22Rv1 (cell line): ENCODE results near the gene TXNL1.

ENCODE experiments used
- H3K27ac ChIP-seq: fragments of 450-650 bp; 2 replicates; pipeline ENCODE4 v1.5.1; 2017
- ZFX ChIP-seq: fragments of 450-650 bp; IDR thresholded peaks from 2 replicates; pipeline ENCODE4 v1.6.1; 2017; ENCODE audit warnings: antibody characterized with exemption, borderline replicate concordance
- TF ChIP-seq, protein P1 (sequence below): fragments of 450-650 bp; IDR thresholded peaks from 2 replicates; pipeline ENCODE4 v1.5.1; 2017; ENCODE audit warnings: mild to moderate bottlenecking

The TXNL1 gene

DNA sequence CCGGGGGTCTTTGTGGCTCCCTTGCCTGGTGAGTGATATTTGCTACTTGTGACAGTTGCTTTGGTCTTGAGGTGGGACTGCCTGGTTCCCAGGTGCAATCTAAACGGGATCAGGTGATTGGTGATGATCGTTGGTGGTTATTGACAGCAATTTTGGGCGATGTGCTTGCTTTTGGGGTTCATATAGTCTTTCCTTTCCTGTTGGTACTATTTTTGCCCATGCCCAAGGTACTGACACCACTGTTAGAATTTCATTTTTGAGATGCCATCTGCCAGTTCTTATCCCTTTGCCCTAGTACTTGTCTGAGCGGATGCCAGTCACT is 13.3 kb upstream of the TXNL1 start:
- peak overlapping the region; percentile 90 for H3K27ac ChIP-seq

DNA sequence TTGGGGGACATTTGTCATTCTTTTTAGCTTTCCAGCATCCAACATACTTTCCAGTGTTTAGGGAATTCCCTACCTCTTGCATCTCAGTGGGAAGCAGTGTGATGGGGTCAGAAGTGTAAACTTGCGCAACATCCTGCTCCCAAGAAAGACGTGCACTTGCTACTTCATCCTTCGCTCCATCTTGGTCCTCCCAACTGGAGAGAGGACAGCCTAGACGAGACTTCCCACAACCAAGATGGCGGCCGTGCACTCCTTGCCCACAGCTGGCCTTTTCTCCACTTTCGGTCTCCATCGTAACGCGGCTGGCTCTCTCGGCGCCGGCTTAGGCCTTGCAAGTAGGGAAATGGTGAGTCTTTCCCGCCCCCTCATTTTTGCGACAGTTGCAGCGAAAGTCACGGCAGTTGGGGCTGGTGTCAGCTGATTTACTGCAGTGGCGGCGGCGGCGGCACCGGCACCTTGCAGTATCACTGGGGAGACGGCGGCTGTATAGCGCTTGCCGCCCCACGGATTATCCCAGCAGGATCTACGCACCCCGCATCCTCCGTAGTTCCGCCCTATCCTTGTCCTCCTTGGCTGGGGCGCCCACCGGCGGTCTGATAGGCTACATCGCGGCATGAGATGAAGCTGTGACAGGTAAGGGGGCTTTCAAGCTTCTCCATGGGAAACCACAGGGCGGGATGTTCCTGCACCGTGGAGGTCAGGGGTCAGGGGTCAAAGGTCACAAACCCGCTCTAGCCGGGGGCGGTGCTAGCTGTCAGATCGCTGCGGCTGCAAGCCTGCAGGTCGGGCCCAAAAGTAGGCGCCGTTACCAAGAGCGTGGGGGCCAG is 12.8 kb upstream of the TXNL1 start, which contains the start of gene WDR7:
Gene WDR7, plus strand, starts transcription at position 416 of the 827 bp plus-strand sequence. CDS start 21,157 bp downstream, outside the sequence.
- TF ChIP-seq ZFX = no peak
- TF ChIP-seq, protein P1, sequence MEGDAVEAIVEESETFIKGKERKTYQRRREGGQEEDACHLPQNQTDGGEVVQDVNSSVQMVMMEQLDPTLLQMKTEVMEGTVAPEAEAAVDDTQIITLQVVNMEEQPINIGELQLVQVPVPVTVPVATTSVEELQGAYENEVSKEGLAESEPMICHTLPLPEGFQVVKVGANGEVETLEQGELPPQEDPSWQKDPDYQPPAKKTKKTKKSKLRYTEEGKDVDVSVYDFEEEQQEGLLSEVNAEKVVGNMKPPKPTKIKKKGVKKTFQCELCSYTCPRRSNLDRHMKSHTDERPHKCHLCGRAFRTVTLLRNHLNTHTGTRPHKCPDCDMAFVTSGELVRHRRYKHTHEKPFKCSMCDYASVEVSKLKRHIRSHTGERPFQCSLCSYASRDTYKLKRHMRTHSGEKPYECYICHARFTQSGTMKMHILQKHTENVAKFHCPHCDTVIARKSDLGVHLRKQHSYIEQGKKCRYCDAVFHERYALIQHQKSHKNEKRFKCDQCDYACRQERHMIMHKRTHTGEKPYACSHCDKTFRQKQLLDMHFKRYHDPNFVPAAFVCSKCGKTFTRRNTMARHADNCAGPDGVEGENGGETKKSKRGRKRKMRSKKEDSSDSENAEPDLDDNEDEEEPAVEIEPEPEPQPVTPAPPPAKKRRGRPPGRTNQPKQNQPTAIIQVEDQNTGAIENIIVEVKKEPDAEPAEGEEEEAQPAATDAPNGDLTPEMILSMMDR = no peak
- H3K27ac ChIP-seq = peak within 1 kb of the TSS; percentile 90

More for the DNA sequence above, 13.3 kb upstream of the TXNL1 start:
- TF ChIP-seq, protein P1 = no peak
- no peak for TF ChIP-seq ZFX

DNA sequence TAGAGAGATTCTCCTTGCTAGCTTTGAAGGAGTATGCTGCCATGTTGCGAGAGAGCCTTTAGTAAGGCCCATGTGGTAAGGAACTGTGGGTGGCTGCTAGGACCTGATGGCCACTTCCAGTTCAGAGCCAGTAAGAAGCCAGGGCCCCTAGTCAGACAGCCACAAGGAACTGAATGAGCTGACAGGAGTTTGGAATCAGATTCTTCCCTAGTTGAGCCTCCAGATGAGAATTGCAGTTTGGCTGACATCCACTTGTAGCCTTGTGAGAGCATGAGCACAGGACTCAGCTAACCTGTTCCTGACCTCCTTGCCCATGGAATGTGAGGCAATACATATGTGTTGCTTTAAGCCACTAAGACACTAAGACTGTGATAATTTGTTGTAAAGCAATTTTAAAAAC is 11.6 kb upstream of the TXNL1 start:
- TF ChIP-seq ZFX = no peak
- TF ChIP-seq, protein P1 = no peak
- H3K27ac ChIP-seq = peak overlapping the region; percentile 90; the same call in 1 of the 2 replicates

DNA sequence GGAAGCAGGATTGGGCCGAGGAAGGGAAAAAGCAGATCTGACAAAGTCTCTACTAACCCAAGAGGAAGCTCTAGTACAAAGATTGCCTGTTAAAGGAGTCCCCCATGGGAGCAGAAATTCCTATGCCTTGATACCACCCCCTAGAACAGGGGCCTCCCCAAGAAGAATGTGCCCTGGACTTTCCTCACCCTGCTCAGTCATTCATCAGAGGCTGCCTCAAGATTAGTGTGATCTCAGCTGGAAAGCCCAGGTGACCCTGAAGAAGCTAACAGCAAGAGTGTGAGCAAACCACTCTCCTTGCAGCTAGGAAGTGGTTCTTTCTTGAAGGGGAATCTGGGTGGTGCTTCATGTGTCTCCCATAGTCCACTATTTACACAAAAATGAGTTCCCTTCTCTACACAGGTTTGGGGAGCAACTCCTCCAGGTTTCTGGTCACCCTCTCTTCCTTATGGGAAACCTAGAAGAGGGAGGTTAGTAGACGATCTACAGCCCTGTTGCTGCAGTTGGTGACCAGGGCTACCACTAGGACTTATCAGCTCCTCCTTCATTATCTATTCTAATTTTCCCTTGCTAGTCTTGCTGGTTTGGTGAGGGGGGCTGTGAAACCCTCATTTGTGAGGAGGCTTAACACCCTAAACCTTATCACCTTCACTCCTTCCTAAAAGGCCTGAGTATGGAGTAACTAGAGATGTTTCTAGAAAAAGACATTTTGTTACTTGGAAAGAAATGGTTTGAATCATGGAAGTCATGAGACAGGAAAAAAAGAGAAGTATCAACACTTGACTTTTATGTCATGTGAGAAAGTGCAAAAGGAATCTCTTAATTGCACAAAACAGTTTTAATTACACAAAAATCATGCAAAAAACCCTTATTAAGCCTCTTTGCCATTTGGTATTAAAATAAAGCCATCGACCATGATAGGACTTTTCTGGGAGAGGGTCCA is 9.8 kb upstream of the TXNL1 start:
- no peak overlapping the region for H3K27ac ChIP-seq
- TF ChIP-seq, protein P1 = no peak
- no peak for TF ChIP-seq ZFX

DNA sequence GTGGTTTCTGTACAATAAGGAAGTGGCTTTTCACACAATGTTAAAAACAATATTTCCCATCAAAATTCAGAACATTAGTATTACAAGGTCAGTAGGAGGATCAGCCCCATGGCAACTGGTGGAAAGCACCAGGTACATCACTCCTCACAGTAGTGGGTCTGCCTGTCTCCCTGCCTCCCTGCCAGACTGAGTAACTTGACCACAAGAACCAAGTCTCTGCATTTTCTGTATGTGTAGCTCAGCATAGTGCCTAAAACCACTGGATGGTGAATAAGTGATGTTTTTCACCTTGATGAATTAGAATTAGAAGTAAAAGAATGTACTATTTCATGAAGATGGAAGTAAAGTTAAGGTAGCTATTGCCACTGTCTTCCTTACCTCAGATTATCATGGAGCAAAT is 8.7 kb upstream of the TXNL1 start:
- TF ChIP-seq ZFX = no peak
- TF ChIP-seq, protein P1 = no peak
- no peak overlapping the region for H3K27ac ChIP-seq

DNA sequence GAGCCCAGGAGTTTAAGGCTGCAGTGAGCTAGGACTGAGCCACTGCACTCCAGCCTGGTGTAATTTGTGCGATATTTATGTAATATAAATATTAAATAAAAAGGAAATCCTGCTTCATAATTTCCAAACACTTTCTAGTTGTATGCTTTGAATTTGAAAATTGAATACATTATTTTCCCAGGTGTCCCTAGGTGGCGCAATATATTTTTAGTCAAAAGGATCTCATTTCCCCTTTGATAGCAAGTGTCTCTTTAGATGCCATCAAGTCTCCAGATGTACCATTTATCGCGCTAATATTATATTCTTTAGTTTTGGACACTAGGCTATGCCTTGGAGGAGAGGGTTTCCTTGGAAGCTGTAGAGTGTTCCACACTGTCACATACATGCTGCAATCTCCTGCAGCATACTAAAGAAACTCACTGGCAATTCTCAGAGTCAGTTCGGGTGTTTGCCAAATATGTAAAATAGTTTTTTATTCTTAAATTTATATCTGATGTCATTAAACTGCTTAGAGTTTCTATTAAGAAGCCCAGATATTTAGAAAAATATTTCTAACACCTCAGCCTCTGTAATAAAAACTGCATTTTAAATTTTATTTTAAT is 7.1 kb upstream of the TXNL1 start:
- H3K27ac ChIP-seq = no peak overlapping the region
- TF ChIP-seq, protein P1 = peak; percentile 84
- no peak for TF ChIP-seq ZFX
